OCI-LY3 (cell line): ENCODE results near the gene PLD3.

Experiments
- H2AFZ ChIP-seq: fragments of 200-600, 300-600 bp; shearing (Covaris generic); 2 replicates; pipeline ENCODE4 v1.6.0; 2014; ENCODE audit warnings: antibody characterized with exemption, low read depth, low read length
- H3K27ac ChIP-seq: fragments of 200-600, 300-600 bp; sonication (generic); 2 replicates; pipeline ENCODE4 v1.5.1; 2014; ENCODE audit warnings: mild to moderate bottlenecking, low read length, moderate library complexity, mixed read lengths
- H3K27me3 ChIP-seq: fragments of 200-600, 300-600 bp; sonication (generic); 2 replicates; pipeline ENCODE4 v1.6.1; 2014; ENCODE audit warnings: low read depth, low read length, mixed read lengths
- H3K36me3 ChIP-seq: fragments of 200-600, 300-600 bp; sonication (generic); replicated peaks from 2 replicates; pipeline ENCODE3; 2014; ENCODE audit warnings: low read depth, low read length, mixed read lengths
- H3K4me1 ChIP-seq: fragments of 300-600, 200-600 bp; sonication (generic); 2 replicates; pipeline ENCODE4 v1.6.1; 2014; ENCODE audit warnings: low read length, mixed read lengths
- H3K4me2 ChIP-seq: fragments of 200-600, 300-600 bp; sonication (generic); 2 replicates; pipeline ENCODE4 v1.6.1; 2014; ENCODE audit warnings: low read length, mixed read lengths
- H3K4me3 ChIP-seq: fragments of 300-600, 200-600 bp; sonication (generic); 2 replicates; pipeline ENCODE4 v1.5.1; 2014; ENCODE audit warnings: antibody characterized with exemption, mild to moderate bottlenecking, low read length, moderate library complexity
- H3K79me2 ChIP-seq: fragments of 300-600, 200-600 bp; shearing (Covaris generic); 2 replicates; pipeline ENCODE4 v1.6.1; 2014; ENCODE audit warnings: mild to moderate bottlenecking, low read length, mixed read lengths
- H3K9ac ChIP-seq: fragments of 300-600, 200-600 bp; shearing (Covaris generic); 2 replicates; pipeline ENCODE4 v1.6.0; 2014; ENCODE audit warnings: mild to moderate bottlenecking, low read length, moderate library complexity
- H3K9me3 ChIP-seq: fragments of 200-600, 300-600 bp; shearing (Covaris generic); 2 replicates; pipeline ENCODE4 v1.6.1; 2014; ENCODE audit warnings: low read length, mixed read lengths; ENCODE audit not compliant: insufficient read depth
- H4K20me1 ChIP-seq: fragments of 200-600, 300-600 bp; sonication (generic); 2 replicates; pipeline ENCODE4 v1.6.1; 2016; ENCODE audit warnings: low read length, mixed read lengths; ENCODE audit not compliant: insufficient read depth
- CTCF ChIP-seq: fragments of 200-600, 300-600 bp; sonication (generic); IDR thresholded peaks from 2 replicates; pipeline ENCODE4 v1.5.1; 2014; ENCODE audit warnings: antibody characterized with exemption, low read length, low read depth
- EZH2phosphoT487 ChIP-seq: fragments of 200-600 bp; shearing (Covaris generic); IDR thresholded peaks from 2 replicates; pipeline ENCODE4 v1.6.1; 2018; ENCODE audit warnings: antibody characterized with exemption, mixed run types, low read depth

Gene PLD3

GRCh38 chr19:40312533-40312932, 36.0 kb upstream of the PLD3 start:
- Histone ChIP-seq H2AFZ (no peak overlapping the region), H4K20me1 (no peaks in the 10 kb centered on the region), H3K79me2 (no peaks in the 10 kb centered on the region), H3K9me3 (no peaks in the 10 kb centered on the region), H3K27ac (no peak overlapping the region), H3K4me3 (no peak overlapping the region), H3K9ac (no peak overlapping the region), H3K4me1 (no peaks in the 10 kb centered on the region), H3K4me2 (no peak overlapping the region), H3K36me3 (peaks cover 4% of the 10 kb centered on the region), H3K27me3 (no peaks in the 10 kb centered on the region)
- TF ChIP-seq CTCF (peak; percentile 34), EZH2phosphoT487 (no peak)

- Histone ChIP-seq H3K4me3 (no peak overlapping the region), H3K9ac (no peak overlapping the region), H4K20me1 (no peaks in the 10 kb centered on the region), H2AFZ (no peak overlapping the region), H3K4me1 (no peaks in the 10 kb centered on the region), H3K36me3 (peaks cover 6% of the 10 kb centered on the region), H3K9me3 (no peaks in the 10 kb centered on the region), H3K4me2 (no peak overlapping the region), H3K27ac (no peak overlapping the region), H3K79me2 (no peaks in the 10 kb centered on the region), H3K27me3 (no peaks in the 10 kb centered on the region)
- TF ChIP-seq EZH2phosphoT487 (no peak), CTCF (no peak)
These were observed 35.1 kb upstream of the PLD3 start for GRCh38 chr19:40313229-40313983.

- no peaks in the 10 kb centered on the region for H3K27me3 ChIP-seq
- no peaks in the 10 kb centered on the region for H4K20me1 ChIP-seq
- no peak overlapping the region for H3K4me3 ChIP-seq
- no peaks in the 10 kb centered on the region for H3K4me1 ChIP-seq
- no peaks in the 10 kb centered on the region for H3K79me2 ChIP-seq
- TF ChIP-seq CTCF (no peak), EZH2phosphoT487 (no peak)
- H3K36me3 ChIP-seq: peaks cover 8% of the 10 kb centered on the region
- H2AFZ ChIP-seq: no peak overlapping the region
- no peak overlapping the region for H3K27ac ChIP-seq
- no peak overlapping the region for H3K4me2 ChIP-seq
- no peaks in the 10 kb centered on the region for H3K9me3 ChIP-seq
- H3K9ac ChIP-seq: no peak overlapping the region
These were observed 33.8 kb upstream of the PLD3 start for GRCh38 chr19:40314656-40315055.

GRCh38 chr19:40315812-40316470, 32.6 kb upstream of the PLD3 start:
- Histone ChIP-seq H3K4me3 (no peak overlapping the region), H3K27ac (no peak overlapping the region), H3K79me2 (no peaks in the 10 kb centered on the region), H4K20me1 (no peaks in the 10 kb centered on the region), H3K4me1 (no peaks in the 10 kb centered on the region), H3K4me2 (no peak overlapping the region), H3K9ac (no peak overlapping the region), H2AFZ (no peak overlapping the region), H3K27me3 (no peaks in the 10 kb centered on the region), H3K9me3 (no peaks in the 10 kb centered on the region), H3K36me3 (peaks cover 14% of the 10 kb centered on the region)
- TF ChIP-seq EZH2phosphoT487 (no peak), CTCF (no peak)
